H1 (cell line): ENCODE measurements around the gene CCDC88C. TPM values are rescaled to one million over a fixed set of nuclear protein-coding genes. Genes with fewer than 3 reads are reported as not detected.

Experiments used
- CTCF ChIA-PET: fragments of 300-600 bp; sonication (Branson Sonifier 250); formaldehyde crosslinking; loops from one replicate; lab custom pipeline; 2021; ENCODE audit not compliant: partially characterized antibody; lab: Charles Lee
- POLR2A ChIA-PET: fragments of 300-600 bp; sonication (Branson Sonifier 250); formaldehyde crosslinking; loops from one replicate; lab custom pipeline; 2021; ENCODE audit warnings: inconsistent platforms; ENCODE audit not compliant: partially characterized antibody; lab: Charles Lee
- DNase-seq, 2 experiments: peaks; one replicate each; pipeline versions ENCODE4 v3.0.0 to v3.0.0-alpha.2; 2010 to 2022; ENCODE audit warnings: low spot score in 2 of 2, low read depth in 1 of 2, mixed read lengths in 1 of 2
- FAIRE-seq: peaks from 2 replicates; lab custom pipeline; 2011; peaks lifted over from hg19 to GRCh38; lab: Jason Lieb, UNC
- H2AFZ ChIP-seq: 2 replicates; pipeline ENCODE4 v1.8.1; 2012; ENCODE audit warnings: low read length, inconsistent platforms
- H2AK5ac ChIP-seq: 2 replicates; pipeline ENCODE4 v1.6.1; 2013; ENCODE audit warnings: low read depth, low read length
- H2BK120ac ChIP-seq: replicated peaks from 2 replicates; pipeline ENCODE3; 2013; ENCODE audit warnings: low read depth, low read length, inconsistent platforms
- H2BK12ac ChIP-seq: 2 replicates; pipeline ENCODE4 v1.6.1; 2013; ENCODE audit warnings: low read depth, low read length
- H2BK15ac ChIP-seq: 2 replicates; pipeline ENCODE4 v1.6.1; 2013; ENCODE audit warnings: low read length
- H2BK20ac ChIP-seq: 2 replicates; pipeline ENCODE4 v1.6.1; 2013; ENCODE audit warnings: low read length
- H2BK5ac ChIP-seq: 2 replicates; pipeline ENCODE4 v1.6.1; 2013; ENCODE audit warnings: low read depth, low read length
- H3K14ac ChIP-seq: 2 replicates; pipeline ENCODE4 v1.6.1; 2013; ENCODE audit warnings: inconsistent platforms; ENCODE audit not compliant: insufficient read length
- H3K18ac ChIP-seq: 2 replicates; pipeline ENCODE4 v1.6.1; 2013; ENCODE audit warnings: low read length; ENCODE audit errors: extremely low read depth
- H3K23ac ChIP-seq: 2 replicates; pipeline ENCODE4 v1.6.1; 2013; ENCODE audit warnings: inconsistent platforms; ENCODE audit not compliant: insufficient read length
- H3K23me2 ChIP-seq: 2 replicates; pipeline ENCODE4 v1.6.1; 2013; ENCODE audit warnings: low read depth, low read length
- H3K27ac ChIP-seq: 2 replicates; pipeline ENCODE4 v1.6.1; 2011; ENCODE audit warnings: low read depth, low read length, inconsistent platforms
- H3K27me3 ChIP-seq, 4 experiments: replicated peaks in 1 of 4; 1 replicate in 1 of 4; 2 replicates in 3 of 4; pipeline versions ENCODE4 v1.6.1 to v1.8.1; 2011 to 2013; ENCODE audit warnings: low read length in 3 of 4, mild to moderate bottlenecking in 3 of 4, inconsistent platforms in 2 of 4, mixed read lengths in 2 of 4, moderate library complexity in 1 of 4; ENCODE audit not compliant: control insufficient read depth in 3 of 4, insufficient read depth in 3 of 4; ENCODE audit errors: extremely low read depth in 1 of 4
- H3K36me3 ChIP-seq, 4 experiments: 2 replicates each; pipeline versions ENCODE4 v1.6.1 to v1.8.1; 2011 to 2013; ENCODE audit warnings: mild to moderate bottlenecking in 4 of 4, low read length in 3 of 4, moderate library complexity in 2 of 4, control low read depth in 1 of 4, inconsistent platforms in 1 of 4; ENCODE audit not compliant: insufficient read depth in 4 of 4, control insufficient read depth in 2 of 4
- H3K4ac ChIP-seq: replicated peaks from 2 replicates; pipeline ENCODE3; 2013; ENCODE audit warnings: low read length, low read depth, mixed read lengths, inconsistent platforms; ENCODE audit not compliant: insufficient read length
- H3K4me1 ChIP-seq, 4 experiments: replicated peaks in 1 of 4; 1 replicate in 1 of 4; 2 replicates in 3 of 4; pipeline versions ENCODE4 v1.6.1 to v1.8.1; 2011 to 2013; ENCODE audit warnings: low read length in 3 of 4, inconsistent platforms in 2 of 4, mixed read lengths in 1 of 4; ENCODE audit not compliant: insufficient read depth in 4 of 4, control insufficient read depth in 3 of 4
- H3K4me2 ChIP-seq, 2 experiments: 2 replicates each; pipeline versions ENCODE4 v1.6.1 to v1.8.1; 2011 to 2013; ENCODE audit warnings: low read depth in 2 of 2, low read length in 2 of 2, control low read depth in 1 of 2, inconsistent platforms in 1 of 2, mild to moderate bottlenecking in 1 of 2; ENCODE audit not compliant: insufficient read depth in 1 of 2
- H3K4me3 ChIP-seq, 4 experiments: fragments of 200-600, 300-600 bp in 1 of 4; sonication (generic), shearing (Covaris generic), sonication (Bioruptor Twin) in 1 of 4; 2 replicates each; pipeline versions ENCODE4 v1.5.1 to v1.8.1; 2011 to 2016; ENCODE audit warnings: low read length in 4 of 4, low read depth in 3 of 4, control low read depth in 2 of 4, inconsistent platforms in 2 of 4, mild to moderate bottlenecking in 2 of 4, mixed read lengths in 1 of 4, moderate library complexity in 1 of 4; ENCODE audit not compliant: insufficient read depth in 2 of 4; ENCODE audit errors: extremely low read depth in 1 of 4
- H3K56ac ChIP-seq: replicated peaks from 2 replicates; pipeline ENCODE3; 2013; ENCODE audit warnings: low read depth, mild to moderate bottlenecking, mixed read lengths, low read length, inconsistent platforms; ENCODE audit not compliant: insufficient read length
- H3K79me1 ChIP-seq: 2 replicates; pipeline ENCODE4 v1.6.1; 2013; ENCODE audit warnings: low read depth, low read length, control low read depth
- H3K79me2 ChIP-seq, 2 experiments: 2 replicates each; pipeline versions ENCODE4 v1.6.1 to v1.8.1; 2012 to 2013; ENCODE audit warnings: low read length in 2 of 2, mild to moderate bottlenecking in 2 of 2, inconsistent platforms in 1 of 2; ENCODE audit not compliant: insufficient read depth in 2 of 2, control insufficient read depth in 1 of 2
- H3K9ac ChIP-seq, 4 experiments: replicated peaks in 1 of 4; 1 replicate in 1 of 4; 2 replicates in 3 of 4; pipeline versions ENCODE4 v1.6.1 to v1.8.1; 2011 to 2013; ENCODE audit warnings: low read depth in 3 of 4, low read length in 3 of 4, control low read depth in 2 of 4, mild to moderate bottlenecking in 2 of 4, moderate library complexity in 2 of 4, inconsistent platforms in 1 of 4; ENCODE audit errors: extremely low read depth in 1 of 4
- H3K9me3 ChIP-seq, 2 experiments: 2 replicates each; pipeline versions ENCODE4 v1.6.1 to v1.8.1; 2012 to 2013; ENCODE audit warnings: mild to moderate bottlenecking in 2 of 2, moderate library complexity in 2 of 2, control low read depth in 1 of 2, inconsistent platforms in 1 of 2, low read depth in 1 of 2, low read length in 1 of 2, mixed read lengths in 1 of 2; ENCODE audit not compliant: insufficient read depth in 2 of 2
- H4K20me1 ChIP-seq, 2 experiments: replicated peaks in 1 of 2; 2 replicates each; pipeline versions ENCODE3 to v1.8.1; 2011 to 2013; ENCODE audit warnings: inconsistent platforms in 2 of 2, low read length in 2 of 2, mild to moderate bottlenecking in 1 of 2; ENCODE audit not compliant: insufficient read depth in 2 of 2, control insufficient read depth in 1 of 2
- H4K5ac ChIP-seq: 2 replicates; pipeline ENCODE4 v1.6.1; 2013; ENCODE audit warnings: low read length, low read depth, mixed read lengths, inconsistent platforms; ENCODE audit not compliant: insufficient read length
- H4K8ac ChIP-seq: 2 replicates; pipeline ENCODE4 v1.8.0; 2013; ENCODE audit warnings: mild to moderate bottlenecking, moderate library complexity, low read length, inconsistent platforms; ENCODE audit not compliant: insufficient read depth; ENCODE audit errors: extremely low read depth
- H4K91ac ChIP-seq: replicated peaks from 2 replicates; pipeline ENCODE3; 2013; ENCODE audit warnings: low read length, mixed read lengths, inconsistent platforms; ENCODE audit not compliant: insufficient read length
- CBX5 ChIP-seq: fragments of 300-800, 300-1000 bp; sonication (generic); IDR thresholded peaks from 2 replicates; pipeline ENCODE4 v1.7.1; 2016; ENCODE audit warnings: antibody characterized with exemption, low read length, low read depth
- CBX8 ChIP-seq: fragments of 300-800, 300-1000 bp; sonication (generic); IDR thresholded peaks from 2 replicates; pipeline ENCODE4 v1.7.1; 2016; ENCODE audit warnings: low read depth, low read length, borderline replicate concordance
- CTBP2 ChIP-seq: IDR thresholded peaks from 2 replicates; pipeline ENCODE4 v1.7.0; 2011; ENCODE audit warnings: borderline replicate concordance, mild to moderate bottlenecking, moderate library complexity, mixed read lengths, low read length; ENCODE audit not compliant: insufficient read depth, insufficient read length
- GABPA ChIP-seq: IDR thresholded peaks from 2 replicates; pipeline ENCODE4 v1.6.1; 2011; ENCODE audit warnings: mild to moderate bottlenecking, low read length, moderate library complexity, borderline replicate concordance; ENCODE audit not compliant: insufficient read depth
- MAX ChIP-seq: IDR thresholded peaks from 2 replicates; pipeline ENCODE4 v1.6.1; 2012; ENCODE audit warnings: inconsistent platforms
- RAD21 ChIP-seq, 2 experiments: IDR thresholded peaks in 1 of 2; conservative IDR thresholded peaks in 1 of 2; 2 replicates each; pipeline ENCODE4 v1.6.1; 2011; ENCODE audit warnings: low read depth in 2 of 2, low read length in 2 of 2, improper control_type of control experiment in 1 of 2, inconsistent platforms in 1 of 2, mild to moderate bottlenecking in 1 of 2, moderate library complexity in 1 of 2
- SP4 ChIP-seq: IDR thresholded peaks from 2 replicates; pipeline ENCODE4 v1.6.1; 2012; ENCODE audit warnings: low read length, inconsistent platforms
- WGBS, 2 experiments: shearing (Covaris generic) in 1 of 2; methylation state at CpG; one replicate each; pipeline versions ENCODE4 v1.1.6 to v1.1.7; 2013 to 2015; ENCODE audit warnings: low lambda C conversion rate in 2 of 2, mixed read lengths in 2 of 2, inconsistent platforms in 1 of 2, low coverage in 1 of 2, missing lambda C conversion rate in 1 of 2; ENCODE audit not compliant: insufficient replicate concordance in 2 of 2, insufficient coverage in 1 of 2, insufficient read length in 1 of 2; ENCODE audit errors: extremely low coverage in 1 of 2, missing lambda C conversion rate in 1 of 2; 5-methylcytosine and 5-hydroxymethylcytosine counted together
- polyA plus RNA-seq, 7 experiments: library from polyadenylated mRNA; depleted of rRNA in 3 of 7; stranded (reverse) in 5 of 7; unstranded in 2 of 7; fragments of >200 nt in 5 of 7; fragments of 200-250 nt in 2 of 7; gene quantifications; 1 replicate in 5 of 7; 2 replicates in 1 of 7; 4 replicates in 1 of 7; pipeline versions ENCODE4 v1.2.1 to v1.2.3, GENCODE V29; 2011 to 2013; ENCODE audit warnings: missing spikeins in 2 of 7, mixed read lengths in 2 of 7
- total RNA-seq: library from RNA; stranded (reverse); fragmentation: NEBNext Ultra II Directional; extraction: Animal tissue kit (Norgen Biotek cat#: 25700); gene quantifications from 2 replicates; pipeline ENCODE4 v1.2.1, GENCODE V29; 2021
- TF ChIP-seq, protein P1 (sequence below), 3 experiments: IDR thresholded peaks; 1 replicate in 2 of 3; 2 replicates in 1 of 3; pipeline versions ENCODE4 v1.5.1 to v1.6.1; 2011; ENCODE audit warnings: low read length in 3 of 3, mild to moderate bottlenecking in 3 of 3, inconsistent platforms in 2 of 3, low read depth in 1 of 3, moderate library complexity in 1 of 3; ENCODE audit not compliant: insufficient read depth in 1 of 3; ENCODE audit errors: control extremely low read depth in 1 of 3

Gene CCDC88C
- total and polyA plus RNA-seq, 2 of the 8 experiments (the other 6 are each of a cell fraction or from before 2014, with no cell fraction given): 10.3 to 57.7 TPM

DNA sequence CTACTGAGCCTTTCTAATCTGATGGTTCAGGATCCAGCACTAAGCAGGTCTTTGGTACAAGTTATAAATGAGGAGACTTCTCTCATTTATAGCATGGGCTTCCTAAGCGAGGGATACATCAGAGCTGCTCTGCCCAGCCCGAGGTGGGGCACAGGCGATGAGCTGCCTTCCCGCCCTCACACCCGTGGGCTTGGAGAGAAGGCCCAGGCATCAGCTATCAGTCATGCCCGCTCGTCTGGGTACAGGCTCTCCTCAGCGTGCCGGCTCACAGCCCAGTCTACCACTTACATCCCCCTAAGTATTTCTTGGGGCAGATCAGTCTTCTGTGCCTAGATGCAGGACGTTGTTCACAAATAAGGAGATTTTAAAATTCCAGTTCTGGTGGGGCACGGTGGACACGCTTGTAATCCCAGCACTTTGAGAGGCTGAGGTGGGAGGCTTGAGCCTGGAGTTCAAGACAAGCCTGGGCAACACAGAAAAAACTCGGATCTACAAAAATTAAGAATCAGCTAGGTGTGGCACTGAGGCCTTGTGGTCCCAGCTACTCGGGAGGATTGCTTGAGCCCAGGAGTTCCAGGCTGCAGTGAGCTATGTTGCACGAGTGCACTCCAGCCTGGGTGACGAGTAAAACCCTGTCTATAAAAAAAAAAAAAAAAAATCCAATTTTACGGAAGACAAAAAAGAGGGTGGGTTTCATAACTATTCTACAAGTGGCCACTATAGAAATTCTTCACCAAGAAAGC lies 57.0 kb downstream of the CCDC88C start:
- no peak overlapping the region for H3K4me2 ChIP-seq
- no peak overlapping the region for H3K14ac ChIP-seq
- no peak overlapping the region for H3K9ac ChIP-seq
- H3K36me3 ChIP-seq: 0 out of 8 replicates have a peak, but pooled peaks cover 0 to 5% (median 0%) of the 10 kb centered on the region in 4 experiments
- no peak overlapping the region for H2AFZ ChIP-seq
- H4K5ac ChIP-seq: no peak overlapping the region
- H3K23me2 ChIP-seq: no peaks in the 10 kb centered on the region
- FAIRE-seq (no peak), DNase-seq (no peak)
- H3K79me1 ChIP-seq: peaks cover 9% of the 10 kb centered on the region; the same call in 1 of the 2 replicates
- WGBS, 2 experiments: 92% methylated on average over 17 of the region's 17 CpGs; no CpG with 5 or more reads in 1 of the 2 experiments
- no peak overlapping the region for H2AK5ac ChIP-seq
- no peak overlapping the region for H2BK120ac ChIP-seq
- no peak overlapping the region for H2BK20ac ChIP-seq
- H3K4ac ChIP-seq: no peak overlapping the region
- H3K4me3 ChIP-seq: no peak overlapping the region
- no peak overlapping the region for H4K8ac ChIP-seq
- no peak overlapping the region for H2BK15ac ChIP-seq
- H2BK12ac ChIP-seq: no peak overlapping the region
- H3K9me3 ChIP-seq: no peaks in the 10 kb centered on the region
- H3K56ac ChIP-seq: no peak overlapping the region
- H3K4me1 ChIP-seq: peaks cover 0 to 12% (median 8%) of the 10 kb centered on the region in 4 experiments; a peak in 6 of 7 replicates
- H3K27ac ChIP-seq: no peak overlapping the region
- H3K79me2 ChIP-seq: peaks cover 0 to 29% of the 10 kb centered on the region in 2 experiments; a peak in 2 of 4 replicates
- H4K91ac ChIP-seq: no peak overlapping the region
- CTCF ChIA-PET: interaction anchor here (0.6 to 10.2 kb wide), 9 partner anchors 11 to 68 kb away, joined by 3 to 135 read pairs (median 7); partner anchors contain the start of gene CCDC88C
- no peaks in the 10 kb centered on the region for H3K27me3 ChIP-seq
- H2BK5ac ChIP-seq: no peak overlapping the region
- POLR2A ChIA-PET: interaction anchor here (0.9 to 1.4 kb wide), 4 partner anchors 10 to 761 kb away, joined by 3 to 5 read pairs (median 4); partner anchors contain the start of genes CPSF2 and NDUFB1
- H4K20me1 ChIP-seq: peaks cover 0 to 8% of the 10 kb centered on the region in 2 experiments
- H3K18ac ChIP-seq: no peak overlapping the region
- H3K23ac ChIP-seq: no peak overlapping the region
- no peak for TF ChIP-seq SP4
- TF ChIP-seq RAD21 (IDR thresholded peaks at IDR 0.05 in 1 of 2, conservative IDR thresholded peaks at IDR 0.05 in 1 of 2; ENCODE audit: low read depth in 2 of 2, low read length in 2 of 2): no peak
- TF ChIP-seq, protein P1, sequence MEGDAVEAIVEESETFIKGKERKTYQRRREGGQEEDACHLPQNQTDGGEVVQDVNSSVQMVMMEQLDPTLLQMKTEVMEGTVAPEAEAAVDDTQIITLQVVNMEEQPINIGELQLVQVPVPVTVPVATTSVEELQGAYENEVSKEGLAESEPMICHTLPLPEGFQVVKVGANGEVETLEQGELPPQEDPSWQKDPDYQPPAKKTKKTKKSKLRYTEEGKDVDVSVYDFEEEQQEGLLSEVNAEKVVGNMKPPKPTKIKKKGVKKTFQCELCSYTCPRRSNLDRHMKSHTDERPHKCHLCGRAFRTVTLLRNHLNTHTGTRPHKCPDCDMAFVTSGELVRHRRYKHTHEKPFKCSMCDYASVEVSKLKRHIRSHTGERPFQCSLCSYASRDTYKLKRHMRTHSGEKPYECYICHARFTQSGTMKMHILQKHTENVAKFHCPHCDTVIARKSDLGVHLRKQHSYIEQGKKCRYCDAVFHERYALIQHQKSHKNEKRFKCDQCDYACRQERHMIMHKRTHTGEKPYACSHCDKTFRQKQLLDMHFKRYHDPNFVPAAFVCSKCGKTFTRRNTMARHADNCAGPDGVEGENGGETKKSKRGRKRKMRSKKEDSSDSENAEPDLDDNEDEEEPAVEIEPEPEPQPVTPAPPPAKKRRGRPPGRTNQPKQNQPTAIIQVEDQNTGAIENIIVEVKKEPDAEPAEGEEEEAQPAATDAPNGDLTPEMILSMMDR (IDR thresholded peaks at IDR 0.05; ENCODE audit: control extremely low read depth in 1 of 3, insufficient read depth in 1 of 3, low read depth in 1 of 3, low read length in 3 of 3): no peak
- TF ChIP-seq CBX8: no peak
- no peak for TF ChIP-seq GABPA
- no peak for TF ChIP-seq CBX5
- no peak for TF ChIP-seq CTBP2
- no peak for TF ChIP-seq MAX
